B cell (primary cell): ENCODE results near the gene LHPP. TPM values are rescaled to one million over a fixed set of nuclear protein-coding genes. Genes with fewer than 3 reads are reported as not detected.

Experiments used
- ATAC-seq: fragments of 200-7000 bp; cut with Tn5 transposase; one replicate; pipeline ENCODE4 v1.10.0; 2021; ENCODE audit warnings: low read depth, mild to moderate bottlenecking, moderate number of reproducible peaks, moderate library complexity
- CTCF ChIA-PET: fragments of 350-600 bp; sonication (Branson Sonifier 250); formaldehyde crosslinking; loops from one replicate; lab custom pipeline; 2021; ENCODE audit warnings: antibody characterized with exemption, inconsistent platforms; lab: Charles Lee
- POLR2A ChIA-PET: fragments of 350-600 bp; sonication (Branson Sonifier 250); formaldehyde crosslinking; loops from one replicate; lab custom pipeline; 2021; ENCODE audit warnings: antibody characterized with exemption; lab: Charles Lee
- DNase-seq: peaks from one replicate; pipeline ENCODE4 v3.0.0; 2013
- H2AFZ ChIP-seq: 2 replicates; pipeline ENCODE4 v1.6.1; 2012; ENCODE audit warnings: mild to moderate bottlenecking, low read depth, low read length; ENCODE audit not compliant: insufficient read depth, poor library complexity, severe bottlenecking
- H3K27ac ChIP-seq, 2 donors: 1 replicate in 1 of 2; 2 replicates in 1 of 2; pipeline ENCODE4 v1.5.1; 2012 to 2013; ENCODE audit warnings: low read length in 2 of 2, mild to moderate bottlenecking in 2 of 2, moderate library complexity in 1 of 2
- H3K27me3 ChIP-seq, 4 experiments: fragments of 200-600 bp in 1 of 4; sonication (generic) in 1 of 4; replicated peaks in 1 of 4; 1 replicate in 2 of 4; 2 replicates in 2 of 4; pipeline versions ENCODE4 v1.6.1 to v1.7.0; 2013 to 2016; ENCODE audit warnings: low read length in 3 of 4, mild to moderate bottlenecking in 2 of 4, mixed read lengths in 1 of 4, moderate library complexity in 1 of 4; ENCODE audit not compliant: insufficient read depth in 4 of 4, control insufficient read depth in 3 of 4; ENCODE audit errors: control extremely low read depth in 1 of 4
- H3K36me3 ChIP-seq, 2 experiments: replicated peaks in 1 of 2; 1 replicate in 1 of 2; 2 replicates in 1 of 2; pipeline versions ENCODE4 v1.6.1 to v1.7.1; 2013; ENCODE audit warnings: low read length in 1 of 2; ENCODE audit not compliant: insufficient read depth in 2 of 2, control insufficient read depth in 1 of 2; ENCODE audit errors: control extremely low read depth in 1 of 2, extremely low read depth in 1 of 2
- H3K4me1 ChIP-seq, 2 donors: fragments of 200-600 bp in 1 of 2; sonication (generic) in 1 of 2; 1 replicate in 1 of 2; 2 replicates in 1 of 2; pipeline versions ENCODE4 v1.5.1 to v1.6.1; 2013 to 2017; ENCODE audit warnings: low read length in 2 of 2; ENCODE audit not compliant: control insufficient read depth in 2 of 2, insufficient read depth in 2 of 2
- H3K4me2 ChIP-seq: replicated peaks from 2 replicates; pipeline ENCODE3; 2012; ENCODE audit warnings: mild to moderate bottlenecking, low read depth, low read length; ENCODE audit not compliant: poor library complexity, severe bottlenecking
- H3K4me3 ChIP-seq, 5 experiments: fragments of 200-600 bp in 1 of 5; sonication (generic) in 1 of 5; 1 replicate in 3 of 5; 2 replicates in 2 of 5; pipeline versions ENCODE4 v1.5.1 to v1.7.0; 2011 to 2016; ENCODE audit warnings: low read length in 4 of 5, mild to moderate bottlenecking in 4 of 5, low read depth in 2 of 5, control low read depth in 1 of 5, moderate library complexity in 1 of 5; ENCODE audit not compliant: insufficient read depth in 1 of 5; ENCODE audit errors: control extremely low read depth in 1 of 5, extremely low read depth in 1 of 5
- H3K79me2 ChIP-seq: fragments of 200-600 bp; sonication (generic); one replicate; pipeline ENCODE4 v1.6.0; 2016; ENCODE audit warnings: low read length; ENCODE audit not compliant: control insufficient read depth, insufficient read depth
- H3K9ac ChIP-seq: fragments of 200-600 bp; sonication (generic); 2 replicates; pipeline ENCODE4 v1.6.1; 2017; ENCODE audit warnings: mild to moderate bottlenecking, low read length, moderate library complexity
- H3K9me3 ChIP-seq, 3 donors: one replicate each; pipeline versions ENCODE4 v1.6.1 to v1.7.1; 2013; ENCODE audit warnings: low read length in 2 of 3; ENCODE audit not compliant: control insufficient read depth in 2 of 3, insufficient read depth in 1 of 3; ENCODE audit errors: control extremely low read depth in 1 of 3
- H4K20me1 ChIP-seq: 2 replicates; pipeline ENCODE4 v1.6.0; 2012; ENCODE audit warnings: mild to moderate bottlenecking, low read length; ENCODE audit not compliant: insufficient read depth, control insufficient read depth, poor library complexity, severe bottlenecking
- H3K27ac Mint-ChIP-seq: one replicate; pipeline ENCODE4 v1.8.0; 2021; ENCODE audit warnings: mixed read lengths
- H3K27me3 Mint-ChIP-seq: one replicate; pipeline ENCODE4 v1.8.0; 2021; ENCODE audit warnings: mixed read lengths
- H3K4me1 Mint-ChIP-seq: one replicate; pipeline ENCODE4 v1.8.0; 2021; ENCODE audit warnings: mixed read lengths
- H3K4me3 Mint-ChIP-seq: one replicate; pipeline ENCODE4 v1.8.0; 2021; ENCODE audit warnings: mixed read lengths
- H3K9me3 Mint-ChIP-seq: one replicate; pipeline ENCODE4 v1.8.0; 2022; ENCODE audit warnings: mixed read lengths; ENCODE audit not compliant: insufficient read depth
- EZH2 ChIP-seq: IDR thresholded peaks from 2 replicates; pipeline ENCODE4 v1.6.1; 2012; ENCODE audit warnings: borderline replicate concordance, low read depth, mild to moderate bottlenecking, moderate library complexity, low read length; ENCODE audit not compliant: insufficient read depth, poor library complexity, severe bottlenecking
- WGBS: methylation state at CpG from one replicate; pipeline ENCODE4 v1.1.5; 2013; ENCODE audit warnings: missing lambda C conversion rate; ENCODE audit not compliant: insufficient coverage; 5-methylcytosine and 5-hydroxymethylcytosine counted together
- intact Hi-C: fragments of 100-400 bp; cut with micrococcal nuclease; formaldehyde crosslinking; loops from one replicate; pipeline ENCODE4 v1.10.0; 2022
- polyA plus RNA-seq: library from polyadenylated mRNA; depleted of rRNA; stranded (reverse); fragments of >200 nt; gene quantifications from 2 replicates; pipeline ENCODE4 v1.2.3, GENCODE V29; 2012
- total RNA-seq, 2 donors: library from RNA; stranded (reverse); fragments of 120-200 nt in 1 of 2; gene quantifications; 1 replicate in 1 of 2; 2 replicates in 1 of 2; pipeline versions ENCODE4 v1.2.3 to v1.2.4, GENCODE V29; 2013 to 2022
- TF ChIP-seq, protein P1 (sequence below): fragments of 200-600 bp; IDR thresholded peaks from one replicate; pipeline ENCODE4 v1.8.0; 2022; ENCODE audit warnings: antibody characterized with exemption, mild to moderate bottlenecking

Gene LHPP
- total and polyA plus RNA-seq, 2 donors (not counting 1 experiment from before 2014, with no cell fraction given): 60.2 to 83.5 TPM

DNA sequence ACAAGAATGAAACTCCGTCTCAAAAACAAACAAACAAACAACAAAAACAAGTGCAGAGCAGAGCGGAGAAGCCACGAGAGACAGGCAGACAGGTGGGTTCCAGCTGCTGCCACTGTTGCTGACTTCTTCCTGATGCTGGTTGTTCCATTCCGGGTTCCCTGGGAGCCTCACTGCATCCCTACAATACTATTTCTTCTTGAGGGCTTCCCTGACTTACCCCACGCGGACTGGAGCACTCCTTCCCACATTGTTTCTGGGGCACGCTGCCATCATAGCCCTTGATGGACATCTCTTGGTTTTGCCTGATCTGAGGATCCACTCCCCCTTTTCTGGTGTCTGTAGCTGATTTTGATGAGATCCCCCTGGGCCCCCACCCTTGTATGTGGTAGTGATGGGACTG lies 6.2 kb upstream of the LHPP start:
- Mint-ChIP-seq H3K9me3 (no peaks in the 10 kb centered on the region), H3K27me3 (peaks cover 55% of the 10 kb centered on the region), H3K27ac (no peak overlapping the region), H3K4me1 (peaks cover 4% of the 10 kb centered on the region), H3K4me3 (no peak overlapping the region)
- H3K4me2 ChIP-seq: no peak overlapping the region
- intact Hi-C loops: no loop called here
- H3K4me3 ChIP-seq: no peak overlapping the region
- DNase-seq (no peak), ATAC-seq (no peak)
- H3K9ac ChIP-seq: no peak overlapping the region
- H3K27me3 ChIP-seq: peaks cover 0 to 57% (median 31%) of the 10 kb centered on the region in 4 experiments
- H3K4me1 ChIP-seq: peaks cover 1 to 8% of the 10 kb centered on the region in 2 donors
- TF ChIP-seq, protein P1, sequence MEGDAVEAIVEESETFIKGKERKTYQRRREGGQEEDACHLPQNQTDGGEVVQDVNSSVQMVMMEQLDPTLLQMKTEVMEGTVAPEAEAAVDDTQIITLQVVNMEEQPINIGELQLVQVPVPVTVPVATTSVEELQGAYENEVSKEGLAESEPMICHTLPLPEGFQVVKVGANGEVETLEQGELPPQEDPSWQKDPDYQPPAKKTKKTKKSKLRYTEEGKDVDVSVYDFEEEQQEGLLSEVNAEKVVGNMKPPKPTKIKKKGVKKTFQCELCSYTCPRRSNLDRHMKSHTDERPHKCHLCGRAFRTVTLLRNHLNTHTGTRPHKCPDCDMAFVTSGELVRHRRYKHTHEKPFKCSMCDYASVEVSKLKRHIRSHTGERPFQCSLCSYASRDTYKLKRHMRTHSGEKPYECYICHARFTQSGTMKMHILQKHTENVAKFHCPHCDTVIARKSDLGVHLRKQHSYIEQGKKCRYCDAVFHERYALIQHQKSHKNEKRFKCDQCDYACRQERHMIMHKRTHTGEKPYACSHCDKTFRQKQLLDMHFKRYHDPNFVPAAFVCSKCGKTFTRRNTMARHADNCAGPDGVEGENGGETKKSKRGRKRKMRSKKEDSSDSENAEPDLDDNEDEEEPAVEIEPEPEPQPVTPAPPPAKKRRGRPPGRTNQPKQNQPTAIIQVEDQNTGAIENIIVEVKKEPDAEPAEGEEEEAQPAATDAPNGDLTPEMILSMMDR: no peak
- no peak for TF ChIP-seq EZH2
- no peaks in the 10 kb centered on the region for H3K36me3 ChIP-seq
- no peak overlapping the region for H3K27ac ChIP-seq
- H4K20me1 ChIP-seq: no peaks in the 10 kb centered on the region
- no peaks in the 10 kb centered on the region for H3K9me3 ChIP-seq
- no peaks in the 10 kb centered on the region for H3K79me2 ChIP-seq
- 94% methylated on average over 5 of the region's 7 CpGs for WGBS
- POLR2A ChIA-PET: no interaction called here
- no peak overlapping the region for H2AFZ ChIP-seq
- CTCF ChIA-PET: interaction anchor here (0.6 kb wide), 1 partner anchor 210 kb away, joined by 7 read pairs; no protein-coding TSS in a partner anchor

DNA sequence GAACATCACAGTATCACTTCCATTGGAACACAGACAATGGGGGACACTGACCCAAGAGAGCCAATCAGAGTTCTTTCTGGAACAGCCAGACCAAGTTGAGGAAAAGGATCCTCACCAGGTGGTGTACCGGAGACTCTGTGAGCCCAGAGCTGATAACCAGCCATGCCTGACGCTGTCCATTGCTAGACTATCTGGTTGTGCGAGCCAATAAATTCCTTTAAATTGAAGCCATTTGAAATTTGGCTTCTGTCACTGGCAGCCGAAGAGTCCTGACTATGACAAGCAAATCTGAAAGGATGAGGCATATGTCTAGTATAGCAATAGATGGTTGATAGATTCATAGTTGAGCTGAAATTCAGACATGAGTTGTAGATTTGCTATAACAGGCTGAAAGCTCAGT lies 3.1 kb upstream of the LHPP start:
- Histone ChIP-seq H3K4me1 (peaks cover 3 to 11% of the 10 kb centered on the region in 2 donors), H3K27ac (no peak overlapping the region), H3K27me3 (peaks cover 0 to 33% (median 16%) of the 10 kb centered on the region in 4 experiments), H3K4me2 (no peak overlapping the region), H3K9me3 (no peaks in the 10 kb centered on the region), H4K20me1 (no peaks in the 10 kb centered on the region), H3K36me3 (no peaks in the 10 kb centered on the region), H3K79me2 (peaks cover 9% of the 10 kb centered on the region), H2AFZ (no peak overlapping the region), H3K9ac (no peak overlapping the region), H3K4me3 (no peak overlapping the region)
- POLR2A ChIA-PET: no interaction called here
- Mint-ChIP-seq H3K4me1 (peaks cover 9% of the 10 kb centered on the region), H3K9me3 (no peaks in the 10 kb centered on the region), H3K4me3 (no peak overlapping the region), H3K27ac (no peak overlapping the region), H3K27me3 (peaks cover 32% of the 10 kb centered on the region)
- DNase-seq: no peak
- CTCF ChIA-PET: no interaction called here
- TF ChIP-seq EZH2: no peak
- TF ChIP-seq, protein P1: no peak
- intact Hi-C loops: no loop called here
- WGBS: 97% methylated on average over 4 of the region's 4 CpGs
- ATAC-seq: no peak
